Measurements from ENCODE around the gene CLDN22. TPM values are rescaled to one million over a fixed set of nuclear protein-coding genes. Genes with fewer than 3 reads are reported as not detected.

The CLDN22 gene
- total RNA-seq, 2 experiments from 2014 or later: not detected

DNA sequence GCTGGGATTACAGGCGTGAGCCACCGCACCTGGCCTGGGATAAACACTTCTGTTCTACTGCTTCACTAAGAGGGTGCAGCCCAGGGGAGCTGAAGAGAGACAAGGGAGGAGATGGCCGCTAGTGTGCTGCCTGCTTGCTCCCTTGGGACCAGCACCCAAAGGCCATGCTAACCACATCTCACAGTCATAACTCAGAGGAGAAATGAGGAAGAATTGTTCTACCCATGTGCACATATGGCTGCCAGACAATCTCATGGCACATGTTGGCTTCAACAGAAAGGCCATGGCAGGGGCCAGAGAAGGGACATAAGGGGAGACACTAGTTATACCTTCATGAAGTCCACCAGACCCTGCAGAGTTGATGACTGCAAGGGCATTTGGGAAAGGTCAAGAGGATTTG lies 22.4 kb downstream of the CLDN22 start:
- Mint-ChIP-seq H3K27ac (no peak overlapping the region), H3K4me3 (no peak overlapping the region), H3K9me3 (no peaks in the 10 kb centered on the region), H3K27me3 (peaks cover 6% of the 10 kb centered on the region), H3K4me1 (ENCODE audit: low read depth) (no peaks in the 10 kb centered on the region), H3K36me3 (ENCODE audit: low read depth) (no peaks in the 10 kb centered on the region)
- ChIA-PET POLR2A (no interaction called here), CTCF (interaction anchor here (1.0 kb wide), 1 partner anchor 42 kb away, joined by 3 read pairs; no protein-coding TSS in a partner anchor)
- TF ChIP-seq, protein P1, sequence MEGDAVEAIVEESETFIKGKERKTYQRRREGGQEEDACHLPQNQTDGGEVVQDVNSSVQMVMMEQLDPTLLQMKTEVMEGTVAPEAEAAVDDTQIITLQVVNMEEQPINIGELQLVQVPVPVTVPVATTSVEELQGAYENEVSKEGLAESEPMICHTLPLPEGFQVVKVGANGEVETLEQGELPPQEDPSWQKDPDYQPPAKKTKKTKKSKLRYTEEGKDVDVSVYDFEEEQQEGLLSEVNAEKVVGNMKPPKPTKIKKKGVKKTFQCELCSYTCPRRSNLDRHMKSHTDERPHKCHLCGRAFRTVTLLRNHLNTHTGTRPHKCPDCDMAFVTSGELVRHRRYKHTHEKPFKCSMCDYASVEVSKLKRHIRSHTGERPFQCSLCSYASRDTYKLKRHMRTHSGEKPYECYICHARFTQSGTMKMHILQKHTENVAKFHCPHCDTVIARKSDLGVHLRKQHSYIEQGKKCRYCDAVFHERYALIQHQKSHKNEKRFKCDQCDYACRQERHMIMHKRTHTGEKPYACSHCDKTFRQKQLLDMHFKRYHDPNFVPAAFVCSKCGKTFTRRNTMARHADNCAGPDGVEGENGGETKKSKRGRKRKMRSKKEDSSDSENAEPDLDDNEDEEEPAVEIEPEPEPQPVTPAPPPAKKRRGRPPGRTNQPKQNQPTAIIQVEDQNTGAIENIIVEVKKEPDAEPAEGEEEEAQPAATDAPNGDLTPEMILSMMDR (IDR thresholded peaks at IDR 0.05): no peak
- DNase-seq: no peak
- ATAC-seq: no peak
- intact Hi-C loops (cut with micrococcal nuclease): no loop called here

DNA sequence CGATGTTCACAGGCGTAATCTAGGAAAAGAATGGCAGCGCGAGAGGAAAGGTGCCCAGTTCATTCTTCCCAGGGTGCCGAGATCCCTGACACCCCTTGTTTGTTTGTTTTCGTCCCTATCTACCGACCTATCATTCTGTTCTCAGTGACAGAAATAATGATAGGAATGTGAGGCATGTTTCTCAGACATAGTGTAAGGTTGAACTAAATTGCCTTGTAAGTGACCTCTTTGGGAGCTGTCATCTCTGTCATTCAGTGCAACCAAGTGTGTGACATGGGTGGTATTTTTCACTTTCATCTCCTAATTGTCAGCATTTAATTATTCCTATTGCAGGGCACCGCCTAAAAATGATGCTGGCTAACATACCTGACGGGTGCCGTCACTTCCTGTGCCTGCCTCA lies 24.4 kb downstream of the CLDN22 start:
- DNase-seq (no peak), ATAC-seq (no peak)
- Mint-ChIP-seq H3K4me3 (no peak overlapping the region), H3K27me3 (peaks cover 8% of the 10 kb centered on the region), H3K9me3 (no peaks in the 10 kb centered on the region), H3K27ac (no peak overlapping the region), H3K4me1 (ENCODE audit: low read depth) (no peaks in the 10 kb centered on the region), H3K36me3 (ENCODE audit: low read depth) (no peaks in the 10 kb centered on the region)
- TF ChIP-seq, protein P1 (IDR thresholded peaks at IDR 0.05): no peak
- POLR2A ChIA-PET: no interaction called here
- intact Hi-C loops (cut with micrococcal nuclease): no loop called here
- CTCF ChIA-PET: no interaction called here

DNA sequence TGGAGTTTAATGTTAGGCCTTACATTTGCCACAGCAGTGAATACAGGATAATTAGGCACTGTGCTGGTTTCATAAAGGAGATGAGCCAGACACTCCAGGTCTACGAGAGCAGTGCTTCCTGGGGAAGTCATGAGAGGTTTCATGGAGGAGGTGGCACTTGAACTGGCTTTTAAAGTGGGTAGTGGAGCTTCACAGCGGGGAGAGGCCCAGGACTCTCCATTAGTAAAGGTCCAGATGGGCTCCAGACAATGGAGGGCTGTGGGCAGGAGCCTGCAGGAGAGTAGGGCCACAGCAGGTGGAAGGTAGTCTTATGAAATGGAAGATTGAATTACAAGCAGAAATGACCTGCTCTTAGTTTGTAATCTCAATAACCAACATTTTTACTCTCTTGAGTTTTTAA lies 29.0 kb downstream of the CLDN22 start:
- DNase-seq (no peak), ATAC-seq (no peak)
- ChIA-PET CTCF (interaction anchor here (1.2 to 1.5 kb wide), 2 partner anchors 24 to 116 kb away, joined by 3 read pairs; no protein-coding TSS in a partner anchor), POLR2A (no interaction called here)
- no peak overlapping the region for H3K4me3 Mint-ChIP-seq
- H3K36me3 Mint-ChIP-seq (ENCODE audit: low read depth): no peaks in the 10 kb centered on the region
- peaks cover 1% of the 10 kb centered on the region for H3K27me3 Mint-ChIP-seq
- no peak overlapping the region for H3K27ac Mint-ChIP-seq
- H3K9me3 Mint-ChIP-seq: no peaks in the 10 kb centered on the region
- no peaks in the 10 kb centered on the region for H3K4me1 Mint-ChIP-seq (ENCODE audit: low read depth)
- TF ChIP-seq, protein P1 (IDR thresholded peaks at IDR 0.05): no peak
- intact Hi-C loops (cut with micrococcal nuclease): no loop called here

DNA sequence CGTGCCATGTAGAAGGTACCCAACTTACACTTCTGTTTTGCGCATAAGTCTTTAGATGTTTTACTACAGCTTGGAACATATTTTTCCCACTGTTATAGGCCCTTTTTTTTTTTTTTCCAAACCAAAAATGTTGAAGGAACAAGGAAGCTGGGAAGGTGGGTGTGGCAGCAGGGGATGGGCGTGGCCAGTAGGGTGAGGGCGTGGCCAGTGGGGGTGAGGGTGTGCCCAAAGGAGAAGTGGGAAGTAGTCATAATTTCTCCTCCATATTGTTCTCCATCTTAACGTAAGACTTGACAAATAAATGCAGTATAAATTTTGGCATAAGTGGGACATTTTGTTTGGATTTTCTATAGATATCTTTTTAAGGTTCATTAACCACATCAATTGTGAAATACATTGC lies 30.4 kb downstream of the CLDN22 start:
- Mint-ChIP-seq H3K4me3 (no peak overlapping the region), H3K4me1 (ENCODE audit: low read depth) (no peaks in the 10 kb centered on the region), H3K27me3 (peaks cover 1% of the 10 kb centered on the region), H3K36me3 (ENCODE audit: low read depth) (no peaks in the 10 kb centered on the region), H3K9me3 (no peaks in the 10 kb centered on the region), H3K27ac (no peak overlapping the region)
- ATAC-seq (no peak), DNase-seq (no peak)
- intact Hi-C loops (cut with micrococcal nuclease): no loop called here
- CTCF ChIA-PET: interaction anchor here (1.0 to 1.1 kb wide), 2 partner anchors 28 to 118 kb away, joined by 3 to 4 read pairs; no protein-coding TSS in a partner anchor
- POLR2A ChIA-PET: no interaction called here
- TF ChIP-seq, protein P1 (IDR thresholded peaks at IDR 0.05): no peak

DNA sequence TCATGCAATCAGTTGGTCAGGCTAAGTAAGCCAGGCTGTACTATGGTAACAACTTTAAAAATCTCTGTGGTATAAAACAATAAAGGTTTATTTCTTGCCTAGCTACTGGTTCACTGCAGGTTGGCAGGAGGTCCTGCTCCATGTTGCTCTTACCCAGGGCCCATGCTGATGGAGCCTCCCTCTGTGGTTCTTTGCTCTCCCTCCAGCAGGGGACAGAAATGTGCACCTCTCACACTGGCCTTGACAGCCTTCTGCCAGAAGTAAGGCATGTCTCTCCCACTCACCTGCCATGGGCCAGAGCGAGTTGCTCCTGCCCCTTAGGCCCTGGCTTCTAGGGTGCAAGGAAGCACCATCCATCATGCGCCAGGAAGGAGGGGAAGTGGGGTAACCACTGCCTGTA lies 31.1 kb downstream of the CLDN22 start:
- peak; percentile 3 for DNase-seq
- Mint-ChIP-seq H3K27ac (no peak overlapping the region), H3K27me3 (peaks cover 1% of the 10 kb centered on the region), H3K4me1 (ENCODE audit: low read depth) (no peaks in the 10 kb centered on the region), H3K4me3 (no peak overlapping the region), H3K36me3 (ENCODE audit: low read depth) (no peaks in the 10 kb centered on the region), H3K9me3 (no peaks in the 10 kb centered on the region)
- ChIA-PET POLR2A (no interaction called here), CTCF (interaction anchor here (1.0 to 1.1 kb wide), 2 partner anchors 27 to 119 kb away, joined by 3 to 4 read pairs; no protein-coding TSS in a partner anchor)
- TF ChIP-seq, protein P1 (IDR thresholded peaks at IDR 0.05): no peak
- intact Hi-C loops (cut with micrococcal nuclease): no loop called here
- no peak for ATAC-seq
